Measurements from ENCODE around the gene FAR2. TPM values are rescaled to one million over a fixed set of nuclear protein-coding genes. Genes with fewer than 3 reads are reported as not detected.

Gene FAR2
- total RNA-seq, 1 experiment from 2014 or later: 10.7 TPM

GRCh38 chr12:29249930-29250329, 100.9 kb downstream of the FAR2 start:
- Histone ChIP-seq H3K27me3 (replicated peaks; ENCODE audit: insufficient read depth, low read depth, low read length, poor library complexity) (no peaks in the 10 kb centered on the region), H3K4me3 (ENCODE audit: low read depth, low read length, poor library complexity, severe bottlenecking) (no peak overlapping the region), H3K36me3 (ENCODE audit: insufficient read depth, low read length, poor library complexity, severe bottlenecking) (no peaks in the 10 kb centered on the region), H3K4me1 (ENCODE audit: insufficient read depth, low read length, poor library complexity, severe bottlenecking) (peaks cover 12% of the 10 kb centered on the region), H3K9me3 (ENCODE audit: low read depth, low read length, poor library complexity, severe bottlenecking) (no peaks in the 10 kb centered on the region), H3K27ac (ENCODE audit: low read depth, low read length, poor library complexity, severe bottlenecking) (no peak overlapping the region)
- ChIA-PET POLR2A (ENCODE audit: low non-redundant PET) (no interaction called here), CTCF (no interaction called here)
- intact Hi-C loops (cut with micrococcal nuclease; ENCODE audit: unreplicated experiment): no loop called here
- BruUV-seq (replicated peaks): no TSS peak
- no peak for DNase-seq (ENCODE audit: low spot score)
- TF ChIP-seq CTCF (conservative IDR thresholded peaks at IDR 0.05; ENCODE audit: low read depth, low read length) (no peak), EZH2 (IDR thresholded peaks at IDR 0.05; ENCODE audit: borderline replicate concordance, low read depth, low read length, poor library complexity, severe bottlenecking) (no peak)

DNA sequence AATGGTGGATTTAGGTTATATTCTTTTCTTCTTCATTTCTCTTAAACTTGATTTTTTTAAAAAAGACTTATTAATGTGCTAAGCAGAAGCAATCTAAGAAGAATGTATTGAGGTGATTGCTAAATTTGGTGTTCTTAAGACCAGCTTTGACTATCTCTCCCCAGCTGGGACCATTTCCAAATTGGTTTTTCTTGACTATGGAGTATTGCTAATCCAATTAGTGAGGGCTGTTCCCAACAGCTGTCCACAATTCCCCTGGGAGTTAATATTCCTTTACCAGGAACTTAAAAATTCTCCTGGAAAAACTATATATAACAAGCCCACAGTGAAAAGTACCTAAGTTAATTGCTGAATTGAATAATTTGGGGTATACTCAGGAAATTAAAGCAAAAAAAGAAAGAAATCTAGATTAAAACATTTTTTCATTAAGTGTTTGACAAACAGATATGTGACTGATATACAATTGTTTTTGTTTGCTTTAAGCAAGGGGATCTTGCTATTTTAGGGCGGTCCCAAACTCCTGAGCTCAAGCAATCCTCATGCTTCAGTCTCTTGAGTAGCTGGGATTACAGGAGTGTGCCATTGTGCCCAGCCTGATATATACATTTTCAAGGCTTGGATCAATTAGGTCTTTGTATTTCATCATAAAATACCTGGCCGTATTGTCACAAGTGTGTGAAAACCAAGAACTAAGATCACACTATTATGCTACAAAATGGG, 105.0 kb downstream of the FAR2 start:
- CTCF ChIA-PET: no interaction called here

DNA sequence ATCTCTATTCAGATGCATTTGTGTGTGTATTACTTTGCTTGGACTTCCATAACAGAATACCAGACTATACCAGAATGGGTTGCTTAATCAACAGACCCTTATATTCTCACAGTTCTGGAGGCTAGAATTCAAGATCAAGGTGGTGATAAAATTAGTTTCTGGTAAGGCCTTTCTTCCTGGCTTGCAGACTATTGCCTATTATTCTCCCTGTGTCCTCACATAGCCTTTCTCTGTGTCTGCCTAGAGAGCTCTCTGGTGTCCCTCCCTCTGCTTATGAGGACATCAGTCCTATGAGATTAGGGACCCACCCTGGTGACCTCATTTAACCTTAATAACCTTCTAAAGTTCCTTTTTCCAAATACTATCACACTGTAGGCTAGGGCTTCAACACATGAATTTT, 106.0 kb downstream of the FAR2 start:
- no peaks in the 10 kb centered on the region for H3K36me3 ChIP-seq (ENCODE audit: insufficient read depth, low read length, poor library complexity, severe bottlenecking)
- no peak for DNase-seq (ENCODE audit: low spot score)
- H3K27ac ChIP-seq (ENCODE audit: low read depth, low read length, poor library complexity, severe bottlenecking): no peak overlapping the region
- intact Hi-C loops (cut with micrococcal nuclease; ENCODE audit: unreplicated experiment): no loop called here
- H3K4me3 ChIP-seq (ENCODE audit: low read depth, low read length, poor library complexity, severe bottlenecking): no peak overlapping the region
- no peaks in the 10 kb centered on the region for H3K9me3 ChIP-seq (ENCODE audit: low read depth, low read length, poor library complexity, severe bottlenecking)
- no TSS peak for BruUV-seq (replicated peaks)
- H3K27me3 ChIP-seq (replicated peaks; ENCODE audit: insufficient read depth, low read depth, low read length, poor library complexity): no peaks in the 10 kb centered on the region
- CTCF ChIA-PET: no interaction called here
- no peak for TF ChIP-seq CTCF (conservative IDR thresholded peaks at IDR 0.05; ENCODE audit: low read depth, low read length)
- TF ChIP-seq EZH2 (IDR thresholded peaks at IDR 0.05; ENCODE audit: borderline replicate concordance, low read depth, low read length, poor library complexity, severe bottlenecking): no peak
- POLR2A ChIA-PET (ENCODE audit: low non-redundant PET): interaction anchor here (0.6 kb wide), 1 partner anchor 181 kb away, joined by 3 read pairs; no protein-coding TSS in a partner anchor
- H3K4me1 ChIP-seq (ENCODE audit: insufficient read depth, low read length, poor library complexity, severe bottlenecking): peaks cover 12% of the 10 kb centered on the region

More for the DNA sequence above, 105.0 kb downstream of the FAR2 start:
- TF ChIP-seq CTCF (conservative IDR thresholded peaks at IDR 0.05; ENCODE audit: low read depth, low read length) (no peak), EZH2 (IDR thresholded peaks at IDR 0.05; ENCODE audit: borderline replicate concordance, low read depth, low read length, poor library complexity, severe bottlenecking) (no peak)
- H3K27ac ChIP-seq (ENCODE audit: low read depth, low read length, poor library complexity, severe bottlenecking): no peak overlapping the region
- POLR2A ChIA-PET (ENCODE audit: low non-redundant PET): no interaction called here
- DNase-seq (ENCODE audit: low spot score): peak; percentile 85
- no peaks in the 10 kb centered on the region for H3K27me3 ChIP-seq (replicated peaks; ENCODE audit: insufficient read depth, low read depth, low read length, poor library complexity)
- H3K9me3 ChIP-seq (ENCODE audit: low read depth, low read length, poor library complexity, severe bottlenecking): no peaks in the 10 kb centered on the region
- no peaks in the 10 kb centered on the region for H3K36me3 ChIP-seq (ENCODE audit: insufficient read depth, low read length, poor library complexity, severe bottlenecking)
- H3K4me3 ChIP-seq (ENCODE audit: low read depth, low read length, poor library complexity, severe bottlenecking): no peak overlapping the region
- BruUV-seq (replicated peaks): no TSS peak
- intact Hi-C loops (cut with micrococcal nuclease; ENCODE audit: unreplicated experiment): no loop called here
- peaks cover 12% of the 10 kb centered on the region for H3K4me1 ChIP-seq (ENCODE audit: insufficient read depth, low read length, poor library complexity, severe bottlenecking)
